Activated T-cell treated with anti-CD3 and anti-CD28 coated beads, Interleukin-2, amount 50 U/mL, for 72 hours (primary cell): ENCODE results near the gene CACNA1F. TPM values are rescaled to one million over a fixed set of nuclear protein-coding genes. Genes with fewer than 3 reads are reported as not detected.

Experiments used
- ATAC-seq, 2 donors: fragments of 150-1000 bp; cut with Tn5 transposase; replicated peaks in 1 of 2; 2 replicates each; pipeline ENCODE4 v1.10.0; 2021; ENCODE audit warnings: moderate library complexity in 2 of 2, mild to moderate bottlenecking in 1 of 2
- DNase-seq, 2 donors: peaks; one replicate each; pipeline ENCODE4 v3.0.0; 2021 to 2022; ENCODE audit warnings: mixed read lengths in 1 of 2
- H3K27ac Mint-ChIP-seq: one replicate; pipeline ENCODE4 v1.8.0; 2022; ENCODE audit warnings: mild to moderate bottlenecking, moderate library complexity, mixed read lengths
- H3K27me3 Mint-ChIP-seq: one replicate; pipeline ENCODE4 v1.8.0; 2022; ENCODE audit warnings: low read depth, mixed read lengths
- H3K36me3 Mint-ChIP-seq, 2 donors: one replicate each; pipeline ENCODE4 v1.8.0; 2022; ENCODE audit warnings: mixed read lengths in 2 of 2, mild to moderate bottlenecking in 1 of 2; ENCODE audit not compliant: insufficient read depth in 2 of 2
- H3K4me1 Mint-ChIP-seq: one replicate; pipeline ENCODE4 v1.8.0; 2022; ENCODE audit warnings: low read depth, mixed read lengths
- H3K4me3 Mint-ChIP-seq, 2 donors: one replicate each; pipeline ENCODE4 v1.8.0; 2022; ENCODE audit warnings: mild to moderate bottlenecking in 2 of 2, mixed read lengths in 2 of 2, moderate library complexity in 2 of 2
- H3K9me3 Mint-ChIP-seq, 2 donors: one replicate each; pipeline ENCODE4 v1.8.0; 2022; ENCODE audit warnings: mixed read lengths in 2 of 2
- total RNA-seq, 2 donors: library from RNA; stranded (reverse); gene quantifications; one replicate each; pipeline ENCODE4 v1.2.3, GENCODE V29; 2022

CACNA1F gene
- total RNA-seq, 2 donors from 2014 or later = 3.4 to 4.1 TPM

DNA sequence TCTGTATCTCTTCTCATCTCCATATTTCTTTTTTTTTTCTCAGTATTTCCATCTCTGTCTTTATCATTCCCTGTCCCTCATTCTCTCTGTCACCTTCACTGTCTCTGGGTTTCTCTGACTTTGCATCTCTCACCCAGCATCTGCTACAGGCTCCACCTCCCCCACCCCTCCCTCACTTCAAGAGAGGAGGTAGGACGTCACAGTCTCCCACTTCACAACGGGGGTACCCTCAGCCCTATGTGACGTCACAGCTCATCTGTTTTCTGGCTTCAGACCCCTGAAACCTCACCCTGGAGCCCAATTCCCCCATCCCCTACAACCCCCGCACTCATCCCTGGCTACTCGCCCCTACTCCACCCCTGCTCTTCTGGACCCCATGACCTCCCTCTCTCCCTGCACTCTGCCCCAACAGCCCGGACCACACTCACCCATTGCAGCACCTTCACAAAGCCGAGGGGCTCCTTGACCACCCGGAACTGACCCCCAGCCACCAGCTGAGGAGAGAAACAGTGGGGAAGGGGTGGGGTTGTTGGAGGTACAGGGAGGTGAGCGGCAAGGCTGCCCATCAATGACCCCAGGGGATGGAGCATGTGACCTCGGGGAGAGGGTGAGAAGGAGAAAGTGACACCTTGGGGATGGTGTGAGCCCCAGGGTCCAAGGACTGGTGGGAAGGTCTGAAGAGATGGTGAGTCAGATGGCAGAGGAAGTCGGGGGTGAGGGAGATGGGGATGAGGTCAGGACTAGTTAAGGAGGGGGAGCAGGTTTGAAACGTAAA is 34.4 kb downstream of the CACNA1F start:
- H3K9me3 Mint-ChIP-seq = no peaks in the 10 kb centered on the region
- DNase-seq (peak in 1 of 2 donors; percentile 16), ATAC-seq (peak; percentile 18 to 44)
- H3K27ac Mint-ChIP-seq = no peak overlapping the region
- peak overlapping the region; percentile 64 to 78 for H3K4me3 Mint-ChIP-seq
- peaks cover 0 to 3% of the 10 kb centered on the region in 2 donors for H3K36me3 Mint-ChIP-seq
- peaks cover 6% of the 10 kb centered on the region for H3K27me3 Mint-ChIP-seq
- H3K4me1 Mint-ChIP-seq = peaks cover 26% of the 10 kb centered on the region

DNA sequence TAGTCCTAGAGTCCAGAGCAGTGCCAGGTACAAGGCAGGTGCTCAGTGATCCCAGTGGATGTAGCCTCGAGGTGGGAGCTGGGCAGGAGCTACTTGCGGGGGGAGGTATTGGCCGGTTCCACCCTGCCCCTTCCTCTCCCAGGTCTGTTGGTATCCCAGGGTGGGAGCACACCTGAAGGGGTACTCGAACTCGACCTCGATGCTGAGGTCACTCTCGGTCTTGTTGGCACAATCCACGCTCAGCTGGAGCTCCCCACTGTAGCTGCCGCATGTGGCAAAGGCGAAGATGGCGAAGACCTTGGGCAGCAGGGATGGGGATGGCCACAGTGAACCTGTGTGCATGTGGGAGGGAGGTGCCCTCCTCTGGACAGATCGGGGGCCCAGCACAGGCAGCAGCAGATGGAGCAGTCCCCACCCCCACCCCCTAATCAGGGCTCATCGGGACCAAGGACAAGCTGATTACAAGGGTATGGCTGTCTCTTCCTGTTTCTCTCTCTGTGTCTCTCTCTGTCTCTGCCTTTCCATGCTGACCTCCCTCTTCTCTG is 35.5 kb downstream of the CACNA1F start:
- no peak for DNase-seq
- Mint-ChIP-seq H3K4me3 (peak overlapping the region in 1 of 2 donors; percentile 78), H3K36me3 (peaks cover 0 to 3% of the 10 kb centered on the region in 2 donors), H3K4me1 (peaks cover 38% of the 10 kb centered on the region), H3K27me3 (peaks cover 6% of the 10 kb centered on the region), H3K9me3 (no peaks in the 10 kb centered on the region), H3K27ac (no peak overlapping the region)
- ATAC-seq = no peak

DNA sequence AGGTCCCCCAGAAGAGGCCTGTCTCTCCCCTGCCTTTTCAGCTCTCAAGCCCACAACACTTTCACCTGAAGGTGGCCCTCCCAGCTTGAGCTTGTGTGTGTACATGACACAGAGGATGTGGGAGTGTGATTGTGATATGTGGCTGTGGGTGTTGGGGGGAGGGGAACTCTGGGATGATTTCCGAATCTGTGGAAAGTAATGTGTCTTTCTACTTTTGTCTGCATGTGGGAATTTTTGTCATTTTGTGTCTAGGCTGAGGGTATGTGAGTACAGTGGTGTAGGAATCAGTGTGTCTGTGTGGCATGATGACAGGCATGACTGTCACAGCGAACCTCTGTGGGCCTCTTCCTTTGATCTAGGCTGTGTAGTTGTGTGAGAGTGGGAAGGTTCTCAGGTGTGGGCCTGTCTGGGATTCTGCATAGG is 39.6 kb downstream of the CACNA1F start:
- H3K27me3 Mint-ChIP-seq = peaks cover 15% of the 10 kb centered on the region
- H3K9me3 Mint-ChIP-seq = no peaks in the 10 kb centered on the region
- H3K4me3 Mint-ChIP-seq = peak overlapping the region; percentile 36 to 54
- peaks cover 2 to 9% of the 10 kb centered on the region in 2 donors for H3K36me3 Mint-ChIP-seq
- H3K27ac Mint-ChIP-seq = peak overlapping the region; percentile 45
- no peak for DNase-seq
- peaks cover 46% of the 10 kb centered on the region for H3K4me1 Mint-ChIP-seq
- ATAC-seq = no peak

GRCh38 chrX:49192722-49193328 is 40.3 kb downstream of the CACNA1F start:
- H3K27me3 Mint-ChIP-seq = peaks cover 9% of the 10 kb centered on the region
- H3K36me3 Mint-ChIP-seq = peaks cover 2 to 9% of the 10 kb centered on the region in 2 donors

DNA sequence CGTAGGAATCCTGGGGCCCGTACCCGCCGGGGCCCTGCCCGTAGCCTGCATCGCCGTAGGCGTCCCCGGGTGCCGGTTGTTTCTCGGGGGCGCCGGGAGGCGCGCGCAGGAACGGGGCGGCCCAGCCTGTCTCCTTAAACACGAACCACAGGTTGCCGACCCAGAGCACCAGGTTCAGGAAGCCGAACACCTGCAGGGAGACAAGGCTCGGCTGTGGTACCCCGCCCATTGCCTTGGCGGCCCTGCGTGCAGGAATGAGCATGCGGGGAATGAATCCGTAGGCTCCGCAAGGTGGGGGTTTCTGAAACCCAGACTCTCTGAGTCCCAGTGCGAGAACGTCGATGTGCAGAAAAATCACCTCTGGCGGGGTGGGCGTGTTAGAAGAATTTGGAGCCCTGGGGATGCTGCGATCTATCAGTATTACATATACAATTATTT is 41.5 kb downstream of the CACNA1F start:
- Mint-ChIP-seq H3K4me3 (peak overlapping the region; percentile 90 to 98), H3K9me3 (no peaks in the 10 kb centered on the region)

More at GRCh38 chrX:49192722-49193328, 40.3 kb downstream of the CACNA1F start:
- Mint-ChIP-seq H3K27ac (peak overlapping the region; percentile 45), H3K4me1 (peaks cover 38% of the 10 kb centered on the region), H3K4me3 (peak overlapping the region; percentile 49 to 54), H3K9me3 (no peaks in the 10 kb centered on the region)
- no peak for ATAC-seq
- DNase-seq = peak in 1 of 2 donors; percentile 33

GRCh38 chrX:49190821-49191573 is 42.1 kb downstream of the CACNA1F start:
- DNase-seq (peak; percentile 81 to 90), ATAC-seq (peak; percentile 89 to 90)
- H3K36me3 Mint-ChIP-seq = peaks cover 2 to 9% of the 10 kb centered on the region in 2 donors
- H3K4me1 Mint-ChIP-seq = peaks cover 43% of the 10 kb centered on the region
- H3K27ac Mint-ChIP-seq = peak overlapping the region; percentile 94
- no peaks in the 10 kb centered on the region for H3K9me3 Mint-ChIP-seq
- H3K27me3 Mint-ChIP-seq = peaks cover 9% of the 10 kb centered on the region
- peak overlapping the region; percentile 90 to 98 for H3K4me3 Mint-ChIP-seq

More for the DNA sequence above, 41.5 kb downstream of the CACNA1F start:
- Mint-ChIP-seq H3K27me3 (peaks cover 9% of the 10 kb centered on the region), H3K36me3 (peaks cover 2 to 9% of the 10 kb centered on the region in 2 donors), H3K4me1 (peaks cover 40% of the 10 kb centered on the region), H3K27ac (peak overlapping the region; percentile 94)
- ATAC-seq = peak in 1 of 2 donors; percentile 11
- DNase-seq = peak in 1 of 2 donors; percentile 34

DNA sequence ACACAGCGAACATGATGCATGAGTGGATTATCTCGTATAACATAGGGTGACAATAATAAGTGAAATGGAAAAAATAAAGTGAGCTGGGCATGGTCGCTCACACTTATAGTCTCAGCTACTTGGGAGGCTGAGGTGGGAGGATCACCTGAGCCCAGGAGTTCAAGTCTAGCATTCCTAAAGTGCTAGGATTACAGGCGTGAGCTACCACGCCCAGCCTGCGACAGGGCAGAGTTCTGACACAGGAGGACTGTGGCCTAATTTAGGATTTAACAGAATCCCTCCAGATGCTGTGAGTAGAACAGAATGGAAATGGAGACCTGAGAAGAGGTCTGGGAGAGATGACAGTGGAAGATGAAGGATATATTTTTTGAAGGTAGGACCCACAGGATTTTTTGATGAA is 43.5 kb downstream of the CACNA1F start:
- H3K4me1 Mint-ChIP-seq = peaks cover 43% of the 10 kb centered on the region
- H3K36me3 Mint-ChIP-seq = peaks cover 2 to 6% of the 10 kb centered on the region in 2 donors

DNA sequence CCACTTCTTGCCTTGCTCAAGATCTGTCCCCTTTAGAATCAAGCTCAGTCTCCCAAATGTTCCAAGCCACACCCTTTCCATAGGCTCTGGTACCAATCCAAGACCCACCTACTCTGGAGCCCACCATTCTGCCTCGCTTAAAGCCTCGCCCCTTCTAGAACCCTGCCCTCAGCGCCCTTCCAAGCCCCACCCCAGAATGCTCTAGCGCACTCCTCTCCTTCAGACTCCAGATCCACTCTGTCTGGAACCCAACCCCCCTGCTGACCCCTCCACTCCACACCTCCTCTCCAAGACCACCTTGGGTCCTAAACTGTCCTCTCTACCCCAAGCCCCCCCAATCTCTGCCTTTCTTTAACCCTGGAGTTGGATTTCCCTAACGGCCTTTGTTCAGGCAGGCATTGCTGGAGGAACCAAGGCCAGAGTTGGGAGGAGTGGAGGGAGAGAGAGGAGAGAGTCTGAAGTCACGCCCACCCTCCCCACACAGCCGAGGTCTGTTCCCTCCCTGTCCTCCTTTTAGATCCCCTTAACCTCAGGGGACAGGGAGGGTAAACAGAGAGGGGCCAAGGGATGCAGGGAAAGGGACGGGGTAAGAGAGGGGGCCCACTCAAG is 44.6 kb downstream of the CACNA1F start:
- Mint-ChIP-seq H3K9me3 (no peaks in the 10 kb centered on the region), H3K27me3 (peaks cover 9% of the 10 kb centered on the region), H3K4me3 (no peak overlapping the region), H3K27ac (no peak overlapping the region), H3K4me1 (peaks cover 36% of the 10 kb centered on the region), H3K36me3 (peaks cover 2 to 6% of the 10 kb centered on the region in 2 donors)
- DNase-seq (no peak), ATAC-seq (no peak)

More for the DNA sequence above, 43.5 kb downstream of the CACNA1F start:
- peak overlapping the region; percentile 90 to 98 for H3K4me3 Mint-ChIP-seq
- DNase-seq = no peak
- H3K9me3 Mint-ChIP-seq = no peaks in the 10 kb centered on the region
- H3K27me3 Mint-ChIP-seq = peaks cover 9% of the 10 kb centered on the region
- peak overlapping the region; percentile 94 for H3K27ac Mint-ChIP-seq
- no peak for ATAC-seq

DNA sequence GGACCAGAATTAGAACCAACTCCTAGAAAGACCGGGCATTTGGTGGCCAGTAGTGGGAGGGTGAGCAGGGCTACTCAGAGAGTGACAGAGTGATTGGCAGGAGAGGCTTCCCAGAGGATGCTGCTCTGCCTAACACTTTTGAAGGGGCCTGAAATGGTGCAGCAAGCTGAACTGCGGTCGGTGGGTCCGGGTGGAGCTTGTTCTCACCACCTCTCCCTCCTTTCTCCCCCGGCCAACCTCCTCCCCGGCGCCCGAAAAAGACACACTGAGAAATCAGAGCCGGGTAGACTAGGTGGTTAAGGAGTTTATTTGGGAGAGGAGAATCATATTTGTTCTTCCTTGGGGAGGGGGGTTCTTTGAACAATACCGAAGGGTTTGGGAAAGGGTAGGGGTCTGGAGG is 45.6 kb downstream of the CACNA1F start:
- peaks cover 2 to 6% of the 10 kb centered on the region in 2 donors for H3K36me3 Mint-ChIP-seq
- no peaks in the 10 kb centered on the region for H3K9me3 Mint-ChIP-seq
- H3K27ac Mint-ChIP-seq = no peak overlapping the region
- peaks cover 9% of the 10 kb centered on the region for H3K27me3 Mint-ChIP-seq
- peaks cover 26% of the 10 kb centered on the region for H3K4me1 Mint-ChIP-seq
- no peak overlapping the region for H3K4me3 Mint-ChIP-seq
- DNase-seq (no peak), ATAC-seq (no peak)

- no peak for ATAC-seq
- Mint-ChIP-seq H3K27me3 (peaks cover 9% of the 10 kb centered on the region), H3K4me3 (no peak overlapping the region), H3K9me3 (no peaks in the 10 kb centered on the region), H3K36me3 (peaks cover 5 to 10% of the 10 kb centered on the region in 2 donors), H3K27ac (no peak overlapping the region), H3K4me1 (peaks cover 23% of the 10 kb centered on the region)
- DNase-seq = no peak
These were observed 46.1 kb downstream of the CACNA1F start for GRCh38 chrX:49187028-49187394.

- H3K27ac Mint-ChIP-seq = peak within 1 kb of the TSS; percentile 77
- H3K36me3 Mint-ChIP-seq = peaks cover 5 to 10% of the 10 kb centered on the region in 2 donors
- H3K27me3 Mint-ChIP-seq = peaks cover 9% of the 10 kb centered on the region
- peaks cover 23% of the 10 kb centered on the region for H3K4me1 Mint-ChIP-seq
- ATAC-seq (peak; percentile 39 to 41), DNase-seq (peak; percentile 85 to 87)
- H3K4me3 Mint-ChIP-seq = peak within 1 kb of the TSS; percentile 81 to 88
- no peaks in the 10 kb centered on the region for H3K9me3 Mint-ChIP-seq
These were observed 46.8 kb downstream of the CACNA1F start, which contains the start of gene PRICKLE3 for GRCh38 chrX:49186125-49187027. Gene PRICKLE3, minus strand, starts transcription at chrX:49186373. Its CDS starts 76 bp downstream, at chrX:49186297.
